HEK293T (cell line): ENCODE measurements around the gene SDS.

ENCODE experiments used
- ARNT ChIP-seq: fragments of 450-650 bp; IDR thresholded peaks from 2 replicates; pipeline ENCODE4 v1.6.1; 2017; ENCODE audit warnings: mild to moderate bottlenecking
- BHLHE40 ChIP-seq: fragments of 450-650 bp; IDR thresholded peaks from 2 replicates; pipeline ENCODE4 v1.6.1; 2016; ENCODE audit warnings: mild to moderate bottlenecking, moderate library complexity, borderline replicate concordance
- ELF4 ChIP-seq: fragments of 450-650 bp; IDR thresholded peaks from 2 replicates; pipeline ENCODE4 v1.6.1; 2017; ENCODE audit warnings: antibody characterized with exemption
- FOXA1 ChIP-seq: fragments of 450-650 bp; IDR thresholded peaks from 2 replicates; pipeline ENCODE4 v1.6.1; 2016; ENCODE audit warnings: mild to moderate bottlenecking
- FOXK2 ChIP-seq: fragments of 450-650 bp; IDR thresholded peaks from 2 replicates; pipeline ENCODE4 v1.6.1; 2016; ENCODE audit warnings: mild to moderate bottlenecking
- FOXM1 ChIP-seq: fragments of 450-650 bp; IDR thresholded peaks from 2 replicates; pipeline ENCODE4 v1.6.1; 2017; ENCODE audit warnings: mild to moderate bottlenecking, borderline replicate concordance
- HDGF ChIP-seq: fragments of 450-650 bp; IDR thresholded peaks from 2 replicates; pipeline ENCODE4 v1.6.1; 2017; ENCODE audit warnings: antibody characterized with exemption, borderline replicate concordance
- L3MBTL2 ChIP-seq: fragments of 450-650 bp; conservative IDR thresholded peaks from 2 replicates; pipeline ENCODE4 v1.6.1; 2016; ENCODE audit warnings: mild to moderate bottlenecking
- NFRKB ChIP-seq: fragments of 450-650 bp; IDR thresholded peaks from 2 replicates; pipeline ENCODE4 v1.6.1; 2016; ENCODE audit warnings: mild to moderate bottlenecking, moderate library complexity
- SP1 ChIP-seq: fragments of 450-650 bp; IDR thresholded peaks from 2 replicates; pipeline ENCODE4 v1.6.1; 2017
- SUZ12 ChIP-seq: fragments of 450-650 bp; IDR thresholded peaks from 2 replicates; pipeline ENCODE4 v1.6.1; 2016; ENCODE audit warnings: mild to moderate bottlenecking

DNA sequence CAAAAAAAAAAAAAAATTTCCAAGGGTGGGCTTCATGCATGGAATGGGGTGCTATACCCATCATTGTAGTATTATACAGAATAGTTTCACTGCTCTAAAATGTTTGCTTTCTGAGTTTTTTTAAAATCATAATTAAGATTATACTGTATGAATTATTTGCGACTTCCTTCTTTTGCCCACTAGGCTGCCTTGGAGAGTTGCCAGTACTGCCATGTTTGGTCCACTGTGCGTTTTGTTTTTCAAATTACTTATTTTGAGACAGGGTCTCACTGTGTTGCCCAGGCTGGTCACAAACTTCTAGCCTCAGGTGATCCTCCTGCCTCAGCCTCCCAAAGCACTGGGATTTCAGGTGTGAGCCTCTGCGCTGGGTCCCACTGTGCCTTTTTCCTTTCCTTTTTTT lies 25.4 kb downstream of the SDS start:
- no peak for TF ChIP-seq HDGF
- TF ChIP-seq FOXM1: no peak
- no peak for TF ChIP-seq L3MBTL2
- TF ChIP-seq SUZ12: no peak
- no peak for TF ChIP-seq SP1
- TF ChIP-seq BHLHE40: no peak
- TF ChIP-seq ARNT: no peak
- TF ChIP-seq ELF4: no peak
- no peak for TF ChIP-seq NFRKB
- TF ChIP-seq FOXK2: no peak
- TF ChIP-seq FOXA1: no peak
